GM12864 (cell line): ENCODE measurements around the gene ISCU.

ENCODE experiments used
- DNase-seq: peaks from one replicate; pipeline ENCODE4 v3.0.0-alpha.2; 2011; ENCODE audit warnings: low read depth
- H3K4me3 ChIP-seq: 2 replicates; pipeline ENCODE4 v1.5.1; 2011; ENCODE audit warnings: mild to moderate bottlenecking, low read depth, low read length, control low read depth
- CTCF ChIP-seq: IDR thresholded peaks from 2 replicates; pipeline ENCODE4 v1.5.1; 2011; ENCODE audit warnings: low read depth, mild to moderate bottlenecking, moderate library complexity, low read length, control low read depth, inconsistent platforms; ENCODE audit errors: missing control alignments

The ISCU gene

GRCh38 chr12:108599948-108600701 lies 37.7 kb downstream of the ISCU start:
- no peak for TF ChIP-seq CTCF
- H3K4me3 ChIP-seq = no peak overlapping the region
- DNase-seq = no peak

GRCh38 chr12:108600702-108601007 lies 38.3 kb downstream of the ISCU start:
- no peak for DNase-seq
- TF ChIP-seq CTCF = no peak

DNA sequence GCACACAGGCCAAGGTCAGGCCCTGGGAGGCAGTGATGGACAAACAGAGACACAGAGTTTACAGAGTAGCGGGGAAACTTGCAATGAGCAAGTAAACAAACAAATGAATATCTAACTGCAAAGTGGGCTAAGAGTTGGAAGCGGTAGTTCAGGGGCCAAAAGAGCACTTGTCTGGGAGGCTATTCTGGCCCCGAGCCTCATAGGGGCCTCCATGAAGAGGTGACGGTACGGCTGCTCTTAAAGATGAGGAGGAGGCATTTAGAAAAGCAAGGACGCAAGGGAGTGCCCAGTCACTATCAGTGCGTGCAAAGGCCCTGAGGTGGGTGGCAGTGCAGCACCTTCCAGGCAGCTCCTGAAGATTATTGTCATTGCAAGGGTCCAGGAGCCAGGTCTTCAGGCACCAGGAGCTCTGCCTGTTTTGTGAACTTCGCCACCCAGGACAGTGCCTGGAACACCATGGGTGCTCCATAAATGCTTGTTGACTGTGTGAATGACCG lies 39.9 kb downstream of the ISCU start:
- DNase-seq = no peak
- TF ChIP-seq CTCF = no peak
- H3K4me3 ChIP-seq = no peak overlapping the region

More at GRCh38 chr12:108600702-108601007, 38.3 kb downstream of the ISCU start:
- H3K4me3 ChIP-seq = no peak overlapping the region

- DNase-seq = no peak
- TF ChIP-seq CTCF = no peak
- H3K4me3 ChIP-seq = no peak overlapping the region
Observed at GRCh38 chr12:108602976-108603704, 40.7 kb downstream of the ISCU start.

GRCh38 chr12:108603743-108604142 lies 41.3 kb downstream of the ISCU start:
- no peak for DNase-seq
- H3K4me3 ChIP-seq = no peak overlapping the region
- no peak for TF ChIP-seq CTCF

GRCh38 chr12:108604208-108604941 lies 42.0 kb downstream of the ISCU start:
- no peak overlapping the region for H3K4me3 ChIP-seq
- no peak for DNase-seq
- no peak for TF ChIP-seq CTCF
